ENCODE results near the gene GNMT.

GNMT gene

DNA sequence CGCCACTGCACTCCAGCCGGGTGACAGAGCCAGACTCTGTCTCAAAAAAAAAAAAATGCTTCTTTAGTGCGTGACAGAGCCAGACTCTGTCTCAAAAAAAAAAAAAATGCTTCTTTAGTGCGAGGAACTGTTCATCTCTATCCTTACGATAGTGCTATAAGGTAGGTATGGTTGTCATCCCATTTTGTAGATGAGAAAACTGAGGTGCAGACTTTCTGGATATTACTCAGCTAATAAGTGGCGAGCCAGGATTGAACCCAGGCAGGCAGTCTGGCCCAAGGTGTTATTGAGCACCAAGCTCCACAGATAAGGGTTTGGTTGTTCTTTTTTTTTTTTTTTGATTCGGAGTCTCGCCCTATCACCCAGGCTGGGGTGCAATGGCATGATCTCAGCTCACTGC, 41.3 kb downstream of the GNMT start:
- no peak overlapping the region for H3K27ac ChIP-seq (ENCODE audit: low read length)
- H3K9me3 ChIP-seq (ENCODE audit: insufficient read depth, low read length): no peaks in the 10 kb centered on the region
- TF ChIP-seq, protein P1, sequence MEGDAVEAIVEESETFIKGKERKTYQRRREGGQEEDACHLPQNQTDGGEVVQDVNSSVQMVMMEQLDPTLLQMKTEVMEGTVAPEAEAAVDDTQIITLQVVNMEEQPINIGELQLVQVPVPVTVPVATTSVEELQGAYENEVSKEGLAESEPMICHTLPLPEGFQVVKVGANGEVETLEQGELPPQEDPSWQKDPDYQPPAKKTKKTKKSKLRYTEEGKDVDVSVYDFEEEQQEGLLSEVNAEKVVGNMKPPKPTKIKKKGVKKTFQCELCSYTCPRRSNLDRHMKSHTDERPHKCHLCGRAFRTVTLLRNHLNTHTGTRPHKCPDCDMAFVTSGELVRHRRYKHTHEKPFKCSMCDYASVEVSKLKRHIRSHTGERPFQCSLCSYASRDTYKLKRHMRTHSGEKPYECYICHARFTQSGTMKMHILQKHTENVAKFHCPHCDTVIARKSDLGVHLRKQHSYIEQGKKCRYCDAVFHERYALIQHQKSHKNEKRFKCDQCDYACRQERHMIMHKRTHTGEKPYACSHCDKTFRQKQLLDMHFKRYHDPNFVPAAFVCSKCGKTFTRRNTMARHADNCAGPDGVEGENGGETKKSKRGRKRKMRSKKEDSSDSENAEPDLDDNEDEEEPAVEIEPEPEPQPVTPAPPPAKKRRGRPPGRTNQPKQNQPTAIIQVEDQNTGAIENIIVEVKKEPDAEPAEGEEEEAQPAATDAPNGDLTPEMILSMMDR (IDR thresholded peaks at IDR 0.05; ENCODE audit: low read depth, low read length): no peak
- no peak for TF ChIP-seq EZH2phosphoT487 (IDR thresholded peaks at IDR 0.05; ENCODE audit: low read depth)
- peaks cover 5% of the 10 kb centered on the region for H3K36me3 ChIP-seq (replicated peaks; ENCODE audit: low read depth, low read length)
- no peak overlapping the region for H3K4me3 ChIP-seq (ENCODE audit: low read length)
- H2AFZ ChIP-seq (ENCODE audit: low read depth, low read length): no peak overlapping the region
- H3K27me3 ChIP-seq (ENCODE audit: low read depth, low read length): no peaks in the 10 kb centered on the region
- H3K79me2 ChIP-seq (ENCODE audit: low read length): 0 out of 2 replicates have a peak, but pooled peaks cover 2% of the 10 kb centered on the region
- H3K9ac ChIP-seq (ENCODE audit: low read length): no peak overlapping the region
- H3K4me1 ChIP-seq (ENCODE audit: low read length): no peaks in the 10 kb centered on the region
- no peak overlapping the region for H3K4me2 ChIP-seq (ENCODE audit: low read length)
- no peaks in the 10 kb centered on the region for H4K20me1 ChIP-seq (ENCODE audit: insufficient read depth, low read length)

DNA sequence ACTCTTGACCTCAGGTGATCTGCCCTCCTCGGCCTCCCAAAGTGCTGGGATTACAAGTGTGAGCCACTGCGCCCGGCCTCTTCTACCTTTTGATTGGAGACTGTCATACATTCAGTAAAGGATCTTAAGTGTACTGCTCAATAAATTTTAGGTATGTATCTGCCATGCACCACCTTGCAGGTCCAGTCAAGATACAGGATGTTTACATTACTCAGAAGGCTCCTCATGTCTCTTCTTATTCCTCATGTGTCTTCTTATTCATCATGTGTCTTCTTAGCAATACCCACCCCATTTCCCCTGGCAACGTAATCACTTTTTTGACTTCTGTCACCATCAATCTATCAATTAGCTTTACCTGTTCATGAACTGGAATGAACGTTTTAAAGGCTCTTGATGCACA, 45.3 kb downstream of the GNMT start:
- peaks cover 38% of the 10 kb centered on the region for H3K36me3 ChIP-seq (replicated peaks; ENCODE audit: low read depth, low read length)
- H3K4me2 ChIP-seq (ENCODE audit: low read length): no peak overlapping the region
- H3K9ac ChIP-seq (ENCODE audit: low read length): no peak overlapping the region
- H3K4me3 ChIP-seq (ENCODE audit: low read length): no peak overlapping the region
- no peak overlapping the region for H2AFZ ChIP-seq (ENCODE audit: low read depth, low read length)
- TF ChIP-seq, protein P1 (IDR thresholded peaks at IDR 0.05; ENCODE audit: low read depth, low read length): no peak
- H3K9me3 ChIP-seq (ENCODE audit: insufficient read depth, low read length): no peaks in the 10 kb centered on the region
- no peaks in the 10 kb centered on the region for H3K79me2 ChIP-seq (ENCODE audit: low read length)
- H3K27me3 ChIP-seq (ENCODE audit: low read depth, low read length): no peaks in the 10 kb centered on the region
- H3K27ac ChIP-seq (ENCODE audit: low read length): no peak overlapping the region
- peaks cover 9% of the 10 kb centered on the region for H3K4me1 ChIP-seq (ENCODE audit: low read length)
- H4K20me1 ChIP-seq (ENCODE audit: insufficient read depth, low read length): no peaks in the 10 kb centered on the region

DNA sequence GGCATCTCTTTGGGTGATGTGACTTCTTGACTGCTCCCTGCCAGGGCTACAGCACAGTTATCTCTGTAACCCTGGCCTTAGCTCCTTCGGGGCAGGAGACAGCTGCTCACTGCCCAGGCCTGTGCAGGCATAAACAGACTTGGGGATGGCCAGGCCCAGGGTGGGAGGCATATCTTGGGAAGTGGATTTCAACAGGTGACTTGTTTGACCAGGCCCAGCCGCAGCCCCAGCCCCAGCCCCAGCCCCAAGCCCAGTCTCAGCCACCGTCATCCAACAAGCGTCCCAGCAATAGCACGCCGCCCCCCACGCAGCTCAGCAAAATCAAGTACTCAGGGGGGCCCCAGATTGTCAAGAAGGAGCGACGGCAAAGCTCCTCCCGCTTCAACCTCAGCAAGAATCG, 45.7 kb downstream of the GNMT start:
- no peaks in the 10 kb centered on the region for H3K27me3 ChIP-seq (ENCODE audit: low read depth, low read length)
- H4K20me1 ChIP-seq (ENCODE audit: insufficient read depth, low read length): no peaks in the 10 kb centered on the region
- H2AFZ ChIP-seq (ENCODE audit: low read depth, low read length): no peak overlapping the region
- H3K4me2 ChIP-seq (ENCODE audit: low read length): no peak overlapping the region
- no peak overlapping the region for H3K9ac ChIP-seq (ENCODE audit: low read length)
- H3K4me3 ChIP-seq (ENCODE audit: low read length): no peak overlapping the region
- no peaks in the 10 kb centered on the region for H3K79me2 ChIP-seq (ENCODE audit: low read length)
- TF ChIP-seq, protein P1 (IDR thresholded peaks at IDR 0.05; ENCODE audit: low read depth, low read length): no peak
- no peak for TF ChIP-seq EZH2phosphoT487 (IDR thresholded peaks at IDR 0.05; ENCODE audit: low read depth)
- peaks cover 9% of the 10 kb centered on the region for H3K4me1 ChIP-seq (ENCODE audit: low read length)
- H3K36me3 ChIP-seq (replicated peaks; ENCODE audit: low read depth, low read length): peaks cover 42% of the 10 kb centered on the region
- H3K27ac ChIP-seq (ENCODE audit: low read length): no peak overlapping the region
- H3K9me3 ChIP-seq (ENCODE audit: insufficient read depth, low read length): no peaks in the 10 kb centered on the region

DNA sequence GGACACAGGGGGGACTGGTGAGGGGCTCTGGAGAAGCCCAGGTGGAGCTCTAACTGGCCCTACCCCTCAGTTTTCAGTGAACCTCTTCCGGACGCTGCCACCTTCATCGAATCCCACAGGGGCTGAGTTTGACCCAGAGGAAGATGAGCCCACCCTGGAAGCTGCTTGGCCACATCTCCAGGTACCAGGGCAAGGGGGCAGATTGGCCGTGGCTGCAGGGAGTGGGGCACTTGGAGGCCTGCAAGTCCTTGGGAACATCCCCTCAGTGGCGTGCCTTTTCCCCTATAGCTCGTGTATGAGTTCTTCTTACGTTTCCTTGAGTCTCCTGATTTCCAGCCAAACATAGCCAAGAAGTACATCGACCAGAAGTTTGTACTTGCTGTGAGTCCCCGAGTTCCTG, 46.6 kb downstream of the GNMT start:
- peaks cover 50% of the 10 kb centered on the region for H3K36me3 ChIP-seq (replicated peaks; ENCODE audit: low read depth, low read length)
- no peaks in the 10 kb centered on the region for H3K79me2 ChIP-seq (ENCODE audit: low read length)
- H3K4me1 ChIP-seq (ENCODE audit: low read length): peaks cover 9% of the 10 kb centered on the region

More for the DNA sequence above, 46.6 kb downstream of the GNMT start:
- H3K4me3 ChIP-seq (ENCODE audit: low read length): no peak overlapping the region
- H2AFZ ChIP-seq (ENCODE audit: low read depth, low read length): no peak overlapping the region
- H3K9me3 ChIP-seq (ENCODE audit: insufficient read depth, low read length): no peaks in the 10 kb centered on the region
- no peak overlapping the region for H3K9ac ChIP-seq (ENCODE audit: low read length)
- no peaks in the 10 kb centered on the region for H3K27me3 ChIP-seq (ENCODE audit: low read depth, low read length)
- TF ChIP-seq EZH2phosphoT487 (IDR thresholded peaks at IDR 0.05; ENCODE audit: low read depth): no peak
- TF ChIP-seq, protein P1 (IDR thresholded peaks at IDR 0.05; ENCODE audit: low read depth, low read length): no peak
- no peak overlapping the region for H3K4me2 ChIP-seq (ENCODE audit: low read length)
- no peak overlapping the region for H3K27ac ChIP-seq (ENCODE audit: low read length)
- no peaks in the 10 kb centered on the region for H4K20me1 ChIP-seq (ENCODE audit: insufficient read depth, low read length)
